NCI-H128 (cell line): Measurements from ENCODE around the gene TASOR2.

Experiments used
- DNase-seq: peaks from one replicate; lab custom pipeline; 2025; ENCODE audit not compliant: unreplicated experiment; lab: John Stamatoyannopoulos, UW

Gene TASOR2, protein sequence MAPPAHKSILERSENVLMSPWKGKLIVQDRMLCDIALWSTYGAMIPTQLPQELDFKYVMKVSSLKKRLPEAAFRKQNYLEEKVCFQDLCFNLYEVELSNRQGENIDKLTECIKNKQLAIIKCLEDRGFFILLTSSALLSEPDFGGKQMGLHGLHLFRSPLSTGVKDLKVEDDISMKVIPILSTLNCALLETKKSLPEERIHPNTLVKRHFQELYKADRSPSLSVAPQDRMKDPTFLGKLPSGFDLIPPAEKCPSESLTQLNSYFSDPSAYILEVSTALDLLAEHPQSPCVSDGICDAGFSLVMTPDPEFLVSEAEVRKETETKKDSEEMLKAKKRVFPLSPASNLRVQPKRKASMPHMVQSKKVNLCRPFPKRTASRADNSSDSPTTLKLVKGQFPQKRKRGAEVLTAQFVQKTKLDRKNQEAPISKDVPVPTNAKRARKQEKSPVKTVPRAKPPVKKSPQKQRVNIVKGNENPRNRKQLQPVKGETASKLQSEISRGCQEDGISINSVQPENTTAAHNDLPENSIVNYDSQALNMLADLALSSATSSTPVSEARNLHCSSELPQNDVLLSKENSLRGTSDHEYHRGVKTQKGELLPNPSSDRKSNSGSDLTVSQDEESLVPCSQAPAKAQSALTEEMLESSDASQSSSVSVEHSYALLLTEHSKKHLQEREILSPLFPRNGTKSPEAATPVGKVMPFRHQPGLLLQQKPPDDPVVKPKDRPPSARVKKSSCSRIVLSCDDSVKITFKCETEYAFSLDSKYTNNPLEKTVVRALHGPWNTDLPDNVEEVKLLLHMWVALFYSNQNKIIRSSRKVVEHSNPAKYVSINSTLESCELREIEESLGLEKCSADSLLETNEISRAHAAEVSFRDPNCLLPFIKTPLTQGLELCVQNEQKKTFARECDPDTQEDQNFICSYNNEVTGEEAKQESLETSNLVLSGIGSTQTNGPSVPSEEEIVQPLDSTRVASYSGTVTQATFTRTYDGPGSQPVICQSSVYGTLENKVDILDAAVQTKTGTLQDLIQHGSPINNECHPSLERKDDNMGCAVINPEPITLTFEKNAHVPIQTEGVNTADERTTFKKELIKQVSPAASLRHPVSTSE (N-terminal part only)

DNA sequence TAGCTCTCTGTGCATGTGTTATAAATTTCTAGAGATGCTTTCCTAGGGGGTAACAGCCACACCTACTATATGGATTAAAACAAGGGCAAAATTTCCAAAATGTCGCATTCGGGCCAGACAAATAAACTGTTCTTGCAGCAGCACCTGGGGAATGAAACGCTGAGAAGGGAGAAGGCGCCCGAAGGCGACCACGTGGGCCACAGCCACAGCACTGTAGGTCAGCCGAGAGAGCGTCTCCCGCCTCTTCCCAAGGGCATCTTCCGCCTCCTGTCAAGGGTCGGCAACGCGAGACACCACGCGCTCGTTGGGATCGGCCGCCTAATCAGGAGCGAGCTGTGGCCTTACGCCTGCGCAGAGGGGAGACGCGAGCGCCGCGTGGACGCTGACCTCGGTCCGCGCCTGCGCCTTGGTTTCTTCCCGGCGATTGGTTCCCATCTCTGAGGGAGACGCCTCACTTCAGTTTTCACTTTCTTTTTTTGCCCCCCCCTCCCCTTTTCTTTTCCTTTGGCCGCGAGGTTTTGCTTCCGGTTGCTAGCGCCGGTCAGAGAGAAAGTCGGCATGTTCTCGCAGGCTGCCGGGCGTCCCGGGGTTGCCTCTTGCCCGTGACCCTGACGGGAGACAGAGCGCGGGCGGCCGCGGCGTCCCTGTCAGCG lies at the start of gene TASOR2:
Gene TASOR2, plus strand, starts transcription at position 521 of the 653 bp plus-strand sequence. CDS start 35,805 bp downstream, outside the sequence.
- peak; percentile 85 for DNase-seq

DNA sequence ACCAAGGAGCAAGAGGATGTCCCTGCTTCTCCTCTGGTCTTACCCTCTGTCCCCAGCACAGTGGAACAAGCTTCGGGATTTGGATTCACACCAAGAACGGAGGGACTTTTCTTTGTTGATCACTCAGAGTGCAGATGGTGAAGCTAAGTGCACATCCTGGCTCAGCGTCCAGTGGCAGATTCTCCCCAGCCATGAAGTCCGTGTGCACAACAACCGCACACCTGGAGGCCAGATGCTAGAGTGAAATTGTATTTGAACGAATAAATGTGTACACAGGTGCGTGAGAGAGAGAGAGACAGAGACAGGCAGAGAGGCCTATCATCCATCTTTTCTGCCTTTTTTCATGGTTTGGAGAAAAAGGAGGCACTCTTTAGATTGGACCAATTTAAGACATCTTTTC lies 49.7 kb upstream of the TASOR2 start:
- no peak for DNase-seq

- no peak for DNase-seq
Observed at GRCh38 chr10:5638494-5638893, 46.1 kb upstream of the TASOR2 start.

- no peak for DNase-seq
Observed at GRCh38 chr10:5639066-5639465, 45.6 kb upstream of the TASOR2 start.

DNA sequence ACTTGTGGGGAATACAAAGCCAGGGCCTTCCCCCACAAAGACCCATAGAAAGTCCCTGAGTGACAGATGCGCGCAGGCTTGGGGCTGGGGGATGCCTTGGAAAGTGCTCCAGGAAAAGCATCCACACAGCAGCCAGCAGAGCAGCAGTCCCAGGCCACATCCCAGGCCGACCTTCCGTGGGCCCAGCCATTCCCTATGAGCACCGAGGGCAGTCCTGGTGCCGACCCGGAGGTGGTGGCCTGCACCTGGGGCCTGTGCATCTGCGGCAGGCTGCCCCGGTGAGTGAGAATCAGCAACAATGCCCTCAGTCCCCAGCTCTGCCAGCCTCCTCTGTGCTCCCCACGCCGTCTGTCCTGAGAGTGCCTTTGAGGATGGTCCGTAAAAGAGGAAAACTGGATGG lies 44.6 kb upstream of the TASOR2 start:
- no peak for DNase-seq

- DNase-seq, result no peak
Observed at GRCh38 chr10:5640501-5640900, 44.1 kb upstream of the TASOR2 start.

DNA sequence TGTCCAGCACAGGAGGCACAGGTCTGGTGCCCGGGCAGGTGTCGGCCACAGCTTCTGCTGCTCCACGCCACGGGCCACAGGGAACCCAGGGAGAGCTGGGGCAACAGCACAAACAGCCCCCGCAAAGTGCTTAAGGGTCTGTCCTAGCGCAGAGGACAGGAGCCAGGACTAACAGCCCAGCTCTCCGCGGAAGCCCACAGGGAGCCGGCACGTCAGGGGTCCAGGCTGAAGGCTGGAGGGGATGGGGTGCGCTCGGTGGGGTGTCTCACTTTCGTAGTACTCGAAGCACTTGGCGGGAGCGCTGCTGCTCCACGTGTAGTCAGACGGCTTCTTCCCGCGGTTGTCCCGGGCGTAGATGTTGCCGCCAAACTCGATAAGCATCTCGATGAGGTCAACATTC lies 43.1 kb upstream of the TASOR2 start:
- DNase-seq, result no peak

GRCh38 chr10:5643346-5644067 lies 41.1 kb upstream of the TASOR2 start:
- no peak for DNase-seq

DNA sequence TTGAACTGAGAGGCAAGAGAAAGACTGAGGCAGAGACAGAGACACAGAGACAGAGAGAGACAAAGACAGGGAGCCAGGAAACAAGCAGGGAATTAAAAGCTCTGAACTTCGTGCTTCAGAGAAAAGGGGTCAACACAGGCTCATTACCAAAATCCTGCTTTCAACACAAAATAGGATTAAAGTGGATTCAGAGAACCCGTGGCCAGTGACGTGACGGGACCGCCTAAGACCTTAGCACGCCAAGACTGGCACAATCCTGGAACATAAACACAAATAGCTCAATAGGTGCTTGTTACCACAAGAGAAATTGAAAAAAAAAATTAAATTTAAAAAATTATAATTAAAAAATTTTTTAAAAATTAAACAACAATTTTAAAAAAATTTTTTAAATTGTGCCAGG lies 39.7 kb upstream of the TASOR2 start:
- no peak for DNase-seq

- DNase-seq, result no peak
Observed at GRCh38 chr10:5645375-5645774, 39.3 kb upstream of the TASOR2 start.

DNA sequence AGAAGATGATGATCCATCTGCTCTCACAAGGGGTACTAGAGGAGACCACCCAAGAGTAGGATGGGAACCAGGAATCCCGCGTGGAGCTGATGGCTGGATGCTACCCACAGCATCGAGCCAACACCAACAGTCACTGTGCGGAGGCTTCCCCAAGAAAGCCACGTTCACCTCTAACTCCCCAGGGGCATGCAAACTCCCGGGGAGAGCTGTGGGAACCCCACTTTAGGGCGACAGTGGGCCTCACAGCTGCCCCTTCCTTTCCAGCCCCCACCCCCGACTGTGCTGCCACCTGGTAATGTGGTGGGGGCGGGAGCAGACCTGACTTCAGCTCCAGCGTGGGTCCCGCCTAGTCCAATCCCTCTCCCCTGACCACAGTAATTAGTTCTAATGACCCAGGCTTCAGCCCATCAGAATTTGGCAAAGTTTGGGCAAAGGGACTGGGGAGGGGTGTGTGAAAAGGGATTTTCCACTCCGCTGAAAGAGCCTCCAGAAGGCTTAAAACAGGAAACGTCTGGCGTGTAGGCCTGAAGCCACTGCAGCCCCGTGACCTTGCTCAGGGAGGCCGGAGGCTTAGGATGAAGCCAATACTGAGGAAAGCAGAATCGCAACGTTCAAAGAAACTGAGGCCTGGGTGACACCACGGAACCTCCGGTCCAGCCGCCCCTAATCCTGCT lies 38.6 kb upstream of the TASOR2 start:
- DNase-seq, result no peak

GRCh38 chr10:5647507-5648240 lies 37.0 kb upstream of the TASOR2 start:
- no peak for DNase-seq

- DNase-seq, result no peak
Observed at GRCh38 chr10:5648494-5649457, 35.9 kb upstream of the TASOR2 start.

DNA sequence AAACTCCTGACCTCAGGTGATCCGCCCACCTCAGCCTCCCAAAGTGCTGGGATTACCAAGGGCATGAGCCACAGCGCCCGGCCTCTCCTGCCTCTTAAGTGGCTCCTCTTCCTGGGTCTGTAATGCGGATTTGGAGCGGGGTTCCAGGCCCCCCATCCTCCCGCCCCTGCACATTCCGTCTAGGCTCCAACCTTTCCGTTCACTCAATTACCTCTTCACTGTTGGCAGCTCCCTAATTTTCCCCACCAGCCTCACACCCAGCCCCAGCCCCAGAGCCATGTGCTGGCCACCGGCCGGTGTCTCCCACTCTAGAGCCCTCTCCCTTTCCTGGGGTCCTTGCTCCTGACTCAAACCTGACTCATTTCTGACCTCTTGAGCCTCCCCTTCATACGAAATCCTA lies 34.9 kb upstream of the TASOR2 start:
- no peak for DNase-seq

GRCh38 chr10:5650664-5651387 lies 33.8 kb upstream of the TASOR2 start:
- DNase-seq, result no peak

- DNase-seq, result no peak
Observed at GRCh38 chr10:5651388-5651764, 33.3 kb upstream of the TASOR2 start.

DNA sequence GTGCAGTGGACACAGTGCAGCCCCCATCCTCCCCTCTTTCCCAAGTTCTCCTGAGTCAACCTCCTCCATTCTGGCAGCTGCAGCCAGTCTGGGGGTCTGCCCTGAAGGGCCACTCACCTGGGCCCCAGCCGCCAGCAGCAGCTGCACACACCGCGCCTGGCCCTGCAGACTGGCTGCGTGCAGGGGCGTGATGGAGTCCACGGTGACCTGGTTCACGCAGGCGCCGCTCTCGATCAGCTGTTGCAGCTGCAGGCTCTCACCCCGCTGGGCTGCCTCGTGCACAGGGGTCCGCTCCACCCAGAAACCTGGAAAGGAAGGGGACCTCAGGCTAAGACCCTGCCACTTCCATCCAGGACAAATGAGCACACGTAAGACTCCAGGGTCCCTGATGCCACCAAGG lies 31.9 kb upstream of the TASOR2 start:
- no peak for DNase-seq
